IMR-90 (cell line): Measurements from ENCODE around the gene ATG2A. TPM values are rescaled to one million over a fixed set of nuclear protein-coding genes. Genes with fewer than 3 reads are reported as not detected.

ENCODE experiments used
- ATAC-seq: fragments of 200-7000 bp; cut with Tn5 transposase; 2 replicates; pipeline ENCODE4 v1.9.1; 2020; ENCODE audit warnings: low read depth, mild to moderate bottlenecking, moderate library complexity
- BruUV-seq: library from RNA; stranded (reverse); fragments of 400-500 nt; replicated peaks from 2 replicates; lab custom pipeline; 2021; lab: Mats Ljungman, UMichigan
- CTCF ChIA-PET: fragments of 300-600 bp; formaldehyde crosslinking; extraction: SDS; loops from one replicate; lab custom pipeline; 2021; ENCODE audit warnings: antibody characterized with exemption; lab: Yijun Ruan, JAX
- POLR2A ChIA-PET: fragments of 300-600 bp; sonication (Branson Sonifier 250); formaldehyde crosslinking; loops from one replicate; lab custom pipeline; 2022; ENCODE audit warnings: antibody characterized with exemption; ENCODE audit not compliant: unreplicated experiment; lab: Charles Lee
- DNase-seq: peaks from one replicate; pipeline ENCODE4 v3.0.0; 2013
- H2AFZ ChIP-seq: replicated peaks from 2 replicates; pipeline ENCODE3; 2013; ENCODE audit warnings: low read length, mild to moderate bottlenecking; ENCODE audit not compliant: poor library complexity
- H2AK5ac ChIP-seq: 2 replicates; pipeline ENCODE4 v1.6.1; 2013; ENCODE audit warnings: low read depth, low read length, inconsistent platforms
- H2AK9ac ChIP-seq: replicated peaks from 2 replicates; pipeline ENCODE3; 2013; ENCODE audit warnings: mild to moderate bottlenecking, low read depth, low read length, moderate library complexity; ENCODE audit not compliant: poor library complexity
- H2BK120ac ChIP-seq: 2 replicates; pipeline ENCODE4 v1.6.1; 2013; ENCODE audit warnings: low read depth, low read length, inconsistent platforms
- H2BK15ac ChIP-seq: 3 replicates; pipeline ENCODE4 v1.6.1; 2013; ENCODE audit warnings: low read depth, low read length, inconsistent platforms
- H2BK20ac ChIP-seq: 2 replicates; pipeline ENCODE4 v1.6.1; 2013; ENCODE audit warnings: low read depth, mild to moderate bottlenecking, inconsistent platforms, low read length, moderate library complexity
- H2BK5ac ChIP-seq: 2 replicates; pipeline ENCODE4 v1.6.1; 2013; ENCODE audit warnings: mild to moderate bottlenecking, low read depth, low read length, inconsistent platforms; ENCODE audit not compliant: poor library complexity, severe bottlenecking
- H3K14ac ChIP-seq: replicated peaks from 2 replicates; pipeline ENCODE4 v1.6.1; 2013; ENCODE audit warnings: low read depth, low read length, inconsistent platforms
- H3K18ac ChIP-seq: 2 replicates; pipeline ENCODE4 v1.6.1; 2013; ENCODE audit warnings: low read depth, low read length, control low read depth
- H3K23ac ChIP-seq: 2 replicates; pipeline ENCODE4 v1.6.1; 2013; ENCODE audit warnings: low read depth, low read length, inconsistent platforms
- H3K27ac ChIP-seq: 2 replicates; pipeline ENCODE4 v1.5.1; 2013; ENCODE audit warnings: mild to moderate bottlenecking, control low read depth, low read length; ENCODE audit not compliant: insufficient read depth
- H3K27me3 ChIP-seq: 2 replicates; pipeline ENCODE4 v1.6.1; 2013; ENCODE audit warnings: low read length; ENCODE audit not compliant: control insufficient read depth, insufficient read depth
- H3K36me3 ChIP-seq: 2 replicates; pipeline ENCODE4 v1.6.1; 2013; ENCODE audit warnings: low read length, mixed read lengths; ENCODE audit not compliant: control insufficient read depth, insufficient read depth
- H3K4ac ChIP-seq: 2 replicates; pipeline ENCODE4 v1.6.1; 2013; ENCODE audit warnings: low read depth, low read length, inconsistent platforms
- H3K4me1 ChIP-seq: 2 replicates; pipeline ENCODE4 v1.6.1; 2013; ENCODE audit warnings: low read length, mixed read lengths; ENCODE audit not compliant: control insufficient read depth, insufficient read depth
- H3K4me2 ChIP-seq: 2 replicates; pipeline ENCODE4 v1.6.1; 2013; ENCODE audit warnings: low read depth, mild to moderate bottlenecking, control low read depth, low read length, moderate library complexity
- H3K4me3 ChIP-seq: 2 replicates; pipeline ENCODE4 v1.5.1; 2013; ENCODE audit warnings: low read depth, mild to moderate bottlenecking, control low read depth, low read length, moderate library complexity; ENCODE audit not compliant: insufficient read depth
- H3K56ac ChIP-seq: 2 replicates; pipeline ENCODE4 v1.6.1; 2013; ENCODE audit warnings: low read length, inconsistent platforms; ENCODE audit not compliant: insufficient read depth; ENCODE audit errors: extremely low read depth
- H3K79me1 ChIP-seq, 2 experiments: 2 replicates each; pipeline ENCODE4 v1.6.1; 2013; ENCODE audit warnings: low read length in 2 of 2, inconsistent platforms in 1 of 2, low read depth in 1 of 2
- H3K9ac ChIP-seq: 2 replicates; pipeline ENCODE4 v1.6.1; 2013; ENCODE audit warnings: low read depth, low read length, control low read depth
- H3K9me1 ChIP-seq: 2 replicates; pipeline ENCODE4 v1.6.1; 2013; ENCODE audit warnings: low read length, inconsistent platforms; ENCODE audit not compliant: insufficient read depth
- H3K9me3 ChIP-seq: 2 replicates; pipeline ENCODE4 v1.6.1; 2013; ENCODE audit warnings: low read length; ENCODE audit not compliant: control insufficient read depth, insufficient read depth
- H4K20me1 ChIP-seq: 2 replicates; pipeline ENCODE4 v1.6.1; 2013; ENCODE audit warnings: low read length, inconsistent platforms; ENCODE audit not compliant: insufficient read depth
- H4K5ac ChIP-seq: 2 replicates; pipeline ENCODE4 v1.6.1; 2013; ENCODE audit warnings: mild to moderate bottlenecking, low read depth, low read length, control low read depth
- H4K8ac ChIP-seq, 2 experiments: 2 replicates each; pipeline ENCODE4 v1.6.1; 2013; ENCODE audit warnings: low read depth in 2 of 2, low read length in 2 of 2, control low read depth in 1 of 2, inconsistent platforms in 1 of 2
- H4K91ac ChIP-seq: 2 replicates; pipeline ENCODE4 v1.6.1; 2013; ENCODE audit warnings: low read depth, low read length, inconsistent platforms; ENCODE audit not compliant: insufficient read depth
- FOS ChIP-seq: fragments of 150-350 bp; IDR thresholded peaks from 2 replicates; pipeline ENCODE4 v1.6.1; 2016; ENCODE audit warnings: low read depth, low read length
- RAD21 ChIP-seq: IDR thresholded peaks from 2 replicates; pipeline ENCODE4 v1.6.1; 2012; ENCODE audit warnings: low read length, improper control_type of control experiment
- WGBS, 2 experiments: methylation state at CpG; one replicate each; pipeline versions ENCODE4 v1.1.5 to v1.1.7; 2013; ENCODE audit warnings: missing lambda C conversion rate in 2 of 2; ENCODE audit not compliant: insufficient read length in 1 of 2; ENCODE audit errors: extremely low coverage in 2 of 2; 5-methylcytosine and 5-hydroxymethylcytosine counted together
- dilution Hi-C: fragments of 300-500 bp; cut with HindIII; formaldehyde crosslinking; loops from one replicate; pipeline ENCODE4 v1.14.3; 2018; ENCODE audit warnings: low sequenced_read_pairs; ENCODE audit not compliant: unreplicated experiment
- in situ Hi-C: fragments of 300-500 bp; cut with MboI; formaldehyde crosslinking; loops from 3 replicates; pipeline ENCODE4 v1.14.3; 2019; ENCODE audit warnings: low sequenced_read_pairs, inconsistent platforms, mixed read lengths
- intact Hi-C: fragments of 100-400 bp; cut with micrococcal nuclease; formaldehyde crosslinking; loops from 2 replicates; pipeline ENCODE4 v1.10.0; 2022
- polyA plus RNA-seq, 3 experiments: library from polyadenylated mRNA; depleted of rRNA; stranded (reverse); fragments of >200 nt; gene quantifications; 2 replicates each; pipeline ENCODE4 v1.2.3, GENCODE V29; 2012; ENCODE audit warnings: low replicate concordance in 1 of 3
- total RNA-seq: library from RNA; depleted of rRNA; stranded (reverse); fragments of >200 nt; gene quantifications from 2 replicates; pipeline ENCODE4 v1.2.3, GENCODE V29; 2012
- TF ChIP-seq, protein P1 (sequence below): fragments of 150-350 bp; IDR thresholded peaks from 2 replicates; pipeline ENCODE4 v1.6.1; 2017; ENCODE audit warnings: mild to moderate bottlenecking, antibody characterized with exemption, low read length, low read depth
- TF ChIP-seq, protein P2 (sequence below): conservative IDR thresholded peaks from 2 replicates; pipeline ENCODE4 v1.5.1; 2012; ENCODE audit warnings: mild to moderate bottlenecking, low read depth, low read length, improper control_type of control experiment
- TF ChIP-seq, protein P3 (sequence below): fragments of 150-350 bp; IDR thresholded peaks from 2 replicates; pipeline ENCODE4 v1.6.1; 2016; ENCODE audit warnings: low read depth, mild to moderate bottlenecking, low read length, moderate library complexity, borderline replicate concordance

The ATG2A gene
- total and polyA plus RNA-seq, 2 of the 4 experiments (the other 2 are of a cell fraction): 3.2 to 10.5 TPM

DNA sequence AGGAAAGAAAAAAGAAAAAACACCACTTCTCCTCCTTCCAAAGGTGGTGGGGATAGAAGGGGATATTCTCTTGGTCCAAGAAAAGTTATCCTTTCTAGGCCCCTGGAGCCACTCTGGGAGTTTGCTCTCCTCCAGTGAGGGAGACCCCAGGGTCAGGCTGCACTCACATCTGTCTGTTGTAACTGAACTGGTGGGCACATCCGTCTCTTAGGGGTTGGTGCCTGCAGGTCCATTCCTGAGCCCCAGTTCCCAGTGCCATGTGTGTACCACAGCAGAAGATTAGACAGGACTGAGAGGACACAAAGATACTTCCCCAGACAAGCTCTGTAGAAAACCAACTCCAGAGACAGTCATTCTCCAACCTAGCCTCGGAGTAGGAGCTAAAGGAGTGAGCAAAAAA lies 3.1 kb upstream of the ATG2A start:
- Histone ChIP-seq H3K9me3 (no peaks in the 10 kb centered on the region), H3K56ac (no peak overlapping the region), H3K4me2 (no peak overlapping the region), H2BK15ac (no peak overlapping the region), H3K18ac (no peak overlapping the region), H2AK5ac (no peak overlapping the region), H3K4ac (no peak overlapping the region), H3K14ac (no peak overlapping the region), H3K9me1 (0 out of 2 replicates have a peak, but pooled peaks cover 6% of the 10 kb centered on the region), H2BK5ac (no peak overlapping the region), H3K9ac (no peak overlapping the region), H4K5ac (no peak overlapping the region), H3K4me3 (no peak overlapping the region), H2AFZ (no peak overlapping the region), H3K4me1 (peaks cover 10% of the 10 kb centered on the region), H3K27me3 (no peaks in the 10 kb centered on the region), H3K79me1 (peaks cover 10 to 25% of the 10 kb centered on the region in 2 experiments), H3K36me3 (no peaks in the 10 kb centered on the region), H2BK120ac (no peak overlapping the region), H4K91ac (no peak overlapping the region), H4K8ac (no peak overlapping the region), H3K27ac (no peak overlapping the region), H2AK9ac (no peak overlapping the region), H4K20me1 (no peaks in the 10 kb centered on the region; the same call in 1 of the 2 replicates), H3K23ac (no peak overlapping the region), H2BK20ac (no peak overlapping the region)
- dilution Hi-C loops (no loop called here), intact Hi-C loops (no loop called here), in situ Hi-C loops (loop anchor here (5.0 kb wide), 1 partner anchor 87 kb away; no protein-coding TSS in a partner anchor)
- no peak for DNase-seq
- WGBS, 2 experiments: no CpG with 5 or more reads among the region's 2 CpGs
- TF ChIP-seq FOS: no peak
- TF ChIP-seq, protein P1, sequence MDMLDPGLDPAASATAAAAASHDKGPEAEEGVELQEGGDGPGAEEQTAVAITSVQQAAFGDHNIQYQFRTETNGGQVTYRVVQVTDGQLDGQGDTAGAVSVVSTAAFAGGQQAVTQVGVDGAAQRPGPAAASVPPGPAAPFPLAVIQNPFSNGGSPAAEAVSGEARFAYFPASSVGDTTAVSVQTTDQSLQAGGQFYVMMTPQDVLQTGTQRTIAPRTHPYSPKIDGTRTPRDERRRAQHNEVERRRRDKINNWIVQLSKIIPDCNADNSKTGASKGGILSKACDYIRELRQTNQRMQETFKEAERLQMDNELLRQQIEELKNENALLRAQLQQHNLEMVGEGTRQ: no peak
- TF ChIP-seq, protein P2, sequence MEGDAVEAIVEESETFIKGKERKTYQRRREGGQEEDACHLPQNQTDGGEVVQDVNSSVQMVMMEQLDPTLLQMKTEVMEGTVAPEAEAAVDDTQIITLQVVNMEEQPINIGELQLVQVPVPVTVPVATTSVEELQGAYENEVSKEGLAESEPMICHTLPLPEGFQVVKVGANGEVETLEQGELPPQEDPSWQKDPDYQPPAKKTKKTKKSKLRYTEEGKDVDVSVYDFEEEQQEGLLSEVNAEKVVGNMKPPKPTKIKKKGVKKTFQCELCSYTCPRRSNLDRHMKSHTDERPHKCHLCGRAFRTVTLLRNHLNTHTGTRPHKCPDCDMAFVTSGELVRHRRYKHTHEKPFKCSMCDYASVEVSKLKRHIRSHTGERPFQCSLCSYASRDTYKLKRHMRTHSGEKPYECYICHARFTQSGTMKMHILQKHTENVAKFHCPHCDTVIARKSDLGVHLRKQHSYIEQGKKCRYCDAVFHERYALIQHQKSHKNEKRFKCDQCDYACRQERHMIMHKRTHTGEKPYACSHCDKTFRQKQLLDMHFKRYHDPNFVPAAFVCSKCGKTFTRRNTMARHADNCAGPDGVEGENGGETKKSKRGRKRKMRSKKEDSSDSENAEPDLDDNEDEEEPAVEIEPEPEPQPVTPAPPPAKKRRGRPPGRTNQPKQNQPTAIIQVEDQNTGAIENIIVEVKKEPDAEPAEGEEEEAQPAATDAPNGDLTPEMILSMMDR: no peak
- TF ChIP-seq, protein P3, sequence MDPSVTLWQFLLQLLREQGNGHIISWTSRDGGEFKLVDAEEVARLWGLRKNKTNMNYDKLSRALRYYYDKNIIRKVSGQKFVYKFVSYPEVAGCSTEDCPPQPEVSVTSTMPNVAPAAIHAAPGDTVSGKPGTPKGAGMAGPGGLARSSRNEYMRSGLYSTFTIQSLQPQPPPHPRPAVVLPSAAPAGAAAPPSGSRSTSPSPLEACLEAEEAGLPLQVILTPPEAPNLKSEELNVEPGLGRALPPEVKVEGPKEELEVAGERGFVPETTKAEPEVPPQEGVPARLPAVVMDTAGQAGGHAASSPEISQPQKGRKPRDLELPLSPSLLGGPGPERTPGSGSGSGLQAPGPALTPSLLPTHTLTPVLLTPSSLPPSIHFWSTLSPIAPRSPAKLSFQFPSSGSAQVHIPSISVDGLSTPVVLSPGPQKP: no peak
- no peak for TF ChIP-seq RAD21
- CTCF ChIA-PET: no interaction called here
- ATAC-seq: no peak
- POLR2A ChIA-PET: no interaction called here
- no TSS peak for BruUV-seq
